SK-N-SH (cell line): ENCODE data around the gene DNAH10. TPM values are rescaled to one million over a fixed set of nuclear protein-coding genes. Genes with fewer than 3 reads are reported as not detected.

Experiments
- CTCF ChIA-PET: fragments of 300-600, 350-600 bp; formaldehyde crosslinking; extraction: SDS; loops from one replicate; lab custom pipeline; 2021; lab: Yijun Ruan, JAX
- POLR2A ChIA-PET: fragments of 350-600 bp; sonication (Branson Sonifier 250); formaldehyde crosslinking; extraction: SDS; loops from one replicate; lab custom pipeline; 2020; ENCODE audit warnings: antibody characterized with exemption, inconsistent platforms; lab: Yijun Ruan, JAX
- DNase-seq: peaks from one replicate; pipeline ENCODE4 v3.0.0; 2012
- H2AFZ ChIP-seq: fragments of 200-600 bp; sonication (generic); 2 replicates; pipeline ENCODE4 v1.8.1; 2016; ENCODE audit warnings: antibody characterized with exemption, mild to moderate bottlenecking, low read depth
- H3F3A ChIP-seq: fragments of 200-600 bp; sonication (generic); replicated peaks from 2 replicates; pipeline ENCODE3; 2016; ENCODE audit warnings: antibody characterized with exemption, mild to moderate bottlenecking; ENCODE audit not compliant: insufficient read depth
- H3K27ac ChIP-seq, 2 experiments: fragments of 200-500 bp in 1 of 2; fragments of 200-600 bp in 1 of 2; sonication (Bioruptor generic) in 1 of 2; sonication (generic), shearing (Covaris generic) in 1 of 2; 2 replicates each; pipeline versions ENCODE4 v1.5.1 to v1.6.1; 2014 to 2016; ENCODE audit warnings: low read depth in 2 of 2, inconsistent platforms in 1 of 2, low read length in 1 of 2, mild to moderate bottlenecking in 1 of 2, mixed read lengths in 1 of 2
- H3K27me3 ChIP-seq: fragments of 200-600 bp; sonication (generic), shearing (Covaris generic); 2 replicates; pipeline ENCODE4 v1.6.1; 2016; ENCODE audit warnings: mixed run types; ENCODE audit not compliant: insufficient read depth
- H3K36me3 ChIP-seq, 2 experiments: fragments of 200-500 bp in 1 of 2; fragments of 200-600 bp in 1 of 2; sonication (Bioruptor generic) in 1 of 2; sonication (generic) in 1 of 2; replicated peaks in 1 of 2; 2 replicates each; pipeline versions ENCODE3 to v1.5.1; 2014 to 2016; ENCODE audit warnings: low read length in 1 of 2, mild to moderate bottlenecking in 1 of 2; ENCODE audit not compliant: insufficient read depth in 2 of 2, control insufficient read depth in 1 of 2
- H3K4me1 ChIP-seq, 2 experiments: fragments of 200-500 bp in 1 of 2; fragments of 200-600 bp in 1 of 2; sonication (Bioruptor generic) in 1 of 2; sonication (generic), shearing (Covaris generic) in 1 of 2; 2 replicates each; pipeline versions ENCODE4 v1.5.1 to v1.6.1; 2014 to 2016; ENCODE audit warnings: low read depth in 1 of 2, low read length in 1 of 2, mixed run types in 1 of 2; ENCODE audit not compliant: insufficient read depth in 2 of 2, control insufficient read depth in 1 of 2
- H3K4me2 ChIP-seq: fragments of 200-600 bp; sonication (generic), shearing (Covaris generic); 2 replicates; pipeline ENCODE4 v1.6.1; 2017; ENCODE audit warnings: mixed run types
- H3K4me3 ChIP-seq, 2 experiments: fragments of 200-500 bp in 1 of 2; fragments of 200-600 bp in 1 of 2; sonication (Bioruptor generic) in 1 of 2; sonication (generic), shearing (Covaris generic) in 1 of 2; 2 replicates each; pipeline versions ENCODE4 v1.5.1 to v1.8.1; 2014 to 2016; ENCODE audit warnings: low read depth in 2 of 2, inconsistent platforms in 1 of 2, low read length in 1 of 2, mild to moderate bottlenecking in 1 of 2, mixed read lengths in 1 of 2, moderate library complexity in 1 of 2
- H3K79me2 ChIP-seq: fragments of 200-600 bp; sonication (generic); 2 replicates; pipeline ENCODE4 v1.8.1; 2017; ENCODE audit warnings: mild to moderate bottlenecking; ENCODE audit not compliant: insufficient read depth
- H3K9ac ChIP-seq: fragments of 200-600 bp; sonication (generic); 2 replicates; pipeline ENCODE4 v1.6.1; 2017; ENCODE audit warnings: mixed run types
- H3K9me2 ChIP-seq: fragments of 200-600 bp; sonication (generic); 2 replicates; pipeline ENCODE4 v1.6.1; 2017; ENCODE audit warnings: mixed run types
- H3K9me3 ChIP-seq: fragments of 200-600 bp; sonication (generic); 2 replicates; pipeline ENCODE4 v1.6.1; 2017; ENCODE audit warnings: mixed run types, mild to moderate bottlenecking, moderate library complexity
- H4K20me1 ChIP-seq: fragments of 200-600 bp; sonication (generic); 2 replicates; pipeline ENCODE4 v1.6.1; 2017; ENCODE audit warnings: mild to moderate bottlenecking, mixed run types; ENCODE audit not compliant: insufficient read depth
- EP300 ChIP-seq, 2 experiments: IDR thresholded peaks; 2 replicates each; pipeline versions ENCODE4 v1.4.0 to v1.6.1; 2012; ENCODE audit warnings: borderline replicate concordance in 1 of 2, low read depth in 1 of 2, low read length in 1 of 2
- EZH2phosphoT487 ChIP-seq: fragments of 200-600 bp; sonication (generic); IDR thresholded peaks from 2 replicates; pipeline ENCODE4 v1.6.1; 2017; ENCODE audit warnings: low read depth, mixed run types, mild to moderate bottlenecking, antibody characterized with exemption, moderate library complexity, borderline replicate concordance
- FOSL2 ChIP-seq: IDR thresholded peaks from 2 replicates; pipeline ENCODE4 v1.4.0; 2012; ENCODE audit warnings: low read depth, mild to moderate bottlenecking, moderate library complexity, borderline replicate concordance
- FOXM1 ChIP-seq: IDR thresholded peaks from 2 replicates; pipeline ENCODE4 v1.4.0; 2012; ENCODE audit warnings: low read depth, mild to moderate bottlenecking
- GABPA ChIP-seq: IDR thresholded peaks from 2 replicates; pipeline ENCODE4 v1.4.0; 2012; ENCODE audit warnings: low read depth, mild to moderate bottlenecking
- GATA2 ChIP-seq: sonication (generic); formaldehyde crosslinking; IDR thresholded peaks from 2 replicates; pipeline ENCODE4 v1.5.0; 2020; ENCODE audit warnings: mild to moderate bottlenecking, missing genetic modification reagents
- NFIC ChIP-seq: IDR thresholded peaks from 2 replicates; pipeline ENCODE4 v1.4.0; 2012; ENCODE audit warnings: borderline replicate concordance
- NRF1 ChIP-seq: IDR thresholded peaks from 2 replicates; pipeline ENCODE4 v1.6.1; 2012; ENCODE audit warnings: low read depth, mild to moderate bottlenecking, low read length
- RCOR1 ChIP-seq: fragments of 150-350 bp; IDR thresholded peaks from 2 replicates; pipeline ENCODE4 v1.6.1; 2017; ENCODE audit warnings: antibody characterized with exemption, low read length
- RFX5 ChIP-seq: IDR thresholded peaks from 2 replicates; pipeline ENCODE4 v1.6.1; 2012; ENCODE audit warnings: mild to moderate bottlenecking, improper control_type of control experiment, low read length
- SMC3 ChIP-seq: IDR thresholded peaks from 2 replicates; pipeline ENCODE4 v1.6.1; 2012; ENCODE audit warnings: low read depth, low read length, improper control_type of control experiment
- TCF12 ChIP-seq: IDR thresholded peaks from 2 replicates; pipeline ENCODE4 v1.4.0; 2012
- TEAD4 ChIP-seq: IDR thresholded peaks from 2 replicates; pipeline ENCODE4 v1.4.0; 2012; ENCODE audit warnings: mild to moderate bottlenecking, borderline replicate concordance; ENCODE audit not compliant: insufficient read depth
- YY1 ChIP-seq: IDR thresholded peaks from 2 replicates; pipeline ENCODE4 v1.4.0; 2012; ENCODE audit warnings: low read depth, mild to moderate bottlenecking
- WGBS: methylation state at CpG from one replicate; pipeline ENCODE4 v1.1.6; 2017; ENCODE audit warnings: low lambda C conversion rate; 5-methylcytosine and 5-hydroxymethylcytosine counted together
- polyA plus RNA-seq, 3 experiments: library from polyadenylated mRNA; depleted of rRNA; stranded (reverse); fragments of >200 nt; gene quantifications; 2 replicates each; pipeline ENCODE4 v1.2.3, GENCODE V29; 2012
- TF ChIP-seq, protein P1 (sequence below): IDR thresholded peaks from 2 replicates; pipeline ENCODE4 v1.4.0; 2012; ENCODE audit warnings: low read depth, borderline replicate concordance
- TF ChIP-seq, protein P2 (sequence below): IDR thresholded peaks from 2 replicates; pipeline ENCODE4 v1.6.1; 2012; ENCODE audit warnings: mild to moderate bottlenecking, low read depth, low read length, moderate library complexity
- TF ChIP-seq, protein P3 (sequence below): IDR thresholded peaks from 2 replicates; pipeline ENCODE4 v1.4.0; 2012; ENCODE audit warnings: low read depth

Gene DNAH10
- polyA plus RNA-seq, 1 of the 3 experiments (the other 2 are of a cell fraction): 0.13 TPM

DNA sequence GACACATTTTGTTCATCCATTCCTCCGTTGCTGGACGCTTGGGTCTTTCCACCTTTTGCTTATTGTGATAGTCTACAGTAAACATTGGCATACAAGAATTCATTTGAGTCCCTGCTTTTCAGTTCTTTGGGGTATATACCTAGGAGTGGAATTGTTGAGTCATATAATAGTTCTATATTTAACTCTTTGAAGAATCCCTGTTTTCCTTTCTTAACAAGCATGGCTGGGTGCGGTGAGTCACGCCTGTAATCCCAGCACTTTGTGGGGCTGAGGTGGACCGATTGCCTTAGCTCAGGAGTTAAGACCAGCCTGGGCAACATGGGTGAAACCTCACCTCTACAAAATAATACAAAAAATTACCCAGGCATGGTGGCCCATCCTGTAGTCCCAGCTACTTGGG lies 135.1 kb downstream of the DNAH10 start:
- Histone ChIP-seq H3K79me2 (no peaks in the 10 kb centered on the region), H3K36me3 (no peaks in the 10 kb centered on the region), H3K9ac (no peak overlapping the region), H3K4me3 (no peak overlapping the region), H3K27ac (no peak overlapping the region), H3K9me2 (no peaks in the 10 kb centered on the region), H3F3A (no peaks in the 10 kb centered on the region), H3K4me1 (peaks cover 0 to 5% of the 10 kb centered on the region in 2 experiments; a peak in 1 of 4 replicates), H2AFZ (no peak overlapping the region), H4K20me1 (no peaks in the 10 kb centered on the region), H3K27me3 (no peaks in the 10 kb centered on the region), H3K9me3 (no peaks in the 10 kb centered on the region), H3K4me2 (no peak overlapping the region)
- 77% methylated on average over 5 of the region's 5 CpGs for WGBS
- no peak for DNase-seq
- ChIA-PET POLR2A (no interaction called here), CTCF (no interaction called here)
- TF ChIP-seq RFX5 (no peak), RCOR1 (no peak), SMC3 (no peak), YY1 (no peak)

DNA sequence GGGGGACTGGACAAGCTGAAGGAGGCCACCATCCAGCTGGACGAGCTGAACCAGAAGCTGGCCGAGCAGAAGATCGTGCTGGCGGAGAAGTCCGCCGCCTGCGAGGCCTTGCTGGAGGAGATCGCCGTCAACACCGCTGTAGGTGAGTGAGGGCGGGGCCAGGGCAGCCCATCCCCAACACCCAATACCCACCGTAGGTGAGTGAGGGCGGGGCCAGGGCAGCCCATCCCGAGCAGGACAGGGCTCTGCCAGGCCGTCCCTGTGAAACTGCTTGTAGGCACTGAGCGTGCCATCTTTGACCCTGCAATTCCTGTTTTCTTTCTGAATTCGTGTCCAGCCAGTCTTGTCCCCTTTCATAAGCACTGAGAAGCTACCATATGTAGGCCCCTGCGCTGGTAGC lies 136.6 kb downstream of the DNAH10 start:
- no peaks in the 10 kb centered on the region for H3K27me3 ChIP-seq
- no peaks in the 10 kb centered on the region for H3K9me2 ChIP-seq
- no peak overlapping the region for H2AFZ ChIP-seq
- H4K20me1 ChIP-seq: no peaks in the 10 kb centered on the region
- DNase-seq: no peak
- H3K9me3 ChIP-seq: no peaks in the 10 kb centered on the region
- ChIA-PET CTCF (interaction anchor here (1.1 to 1.3 kb wide), 2 partner anchors 21 to 85 kb away, joined by 3 read pairs; no protein-coding TSS in a partner anchor), POLR2A (no interaction called here)
- H3K9ac ChIP-seq: no peak overlapping the region
- H3K4me3 ChIP-seq: no peak overlapping the region
- TF ChIP-seq GABPA: no peak
- no peak for TF ChIP-seq EP300 (IDR thresholded peaks at IDR 0.05; ENCODE audit: borderline replicate concordance in 1 of 2, low read depth in 1 of 2, low read length in 1 of 2)
- TF ChIP-seq, protein P1, sequence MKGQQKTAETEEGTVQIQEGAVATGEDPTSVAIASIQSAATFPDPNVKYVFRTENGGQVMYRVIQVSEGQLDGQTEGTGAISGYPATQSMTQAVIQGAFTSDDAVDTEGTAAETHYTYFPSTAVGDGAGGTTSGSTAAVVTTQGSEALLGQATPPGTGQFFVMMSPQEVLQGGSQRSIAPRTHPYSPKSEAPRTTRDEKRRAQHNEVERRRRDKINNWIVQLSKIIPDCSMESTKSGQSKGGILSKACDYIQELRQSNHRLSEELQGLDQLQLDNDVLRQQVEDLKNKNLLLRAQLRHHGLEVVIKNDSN: no peak
- TF ChIP-seq, protein P2, sequence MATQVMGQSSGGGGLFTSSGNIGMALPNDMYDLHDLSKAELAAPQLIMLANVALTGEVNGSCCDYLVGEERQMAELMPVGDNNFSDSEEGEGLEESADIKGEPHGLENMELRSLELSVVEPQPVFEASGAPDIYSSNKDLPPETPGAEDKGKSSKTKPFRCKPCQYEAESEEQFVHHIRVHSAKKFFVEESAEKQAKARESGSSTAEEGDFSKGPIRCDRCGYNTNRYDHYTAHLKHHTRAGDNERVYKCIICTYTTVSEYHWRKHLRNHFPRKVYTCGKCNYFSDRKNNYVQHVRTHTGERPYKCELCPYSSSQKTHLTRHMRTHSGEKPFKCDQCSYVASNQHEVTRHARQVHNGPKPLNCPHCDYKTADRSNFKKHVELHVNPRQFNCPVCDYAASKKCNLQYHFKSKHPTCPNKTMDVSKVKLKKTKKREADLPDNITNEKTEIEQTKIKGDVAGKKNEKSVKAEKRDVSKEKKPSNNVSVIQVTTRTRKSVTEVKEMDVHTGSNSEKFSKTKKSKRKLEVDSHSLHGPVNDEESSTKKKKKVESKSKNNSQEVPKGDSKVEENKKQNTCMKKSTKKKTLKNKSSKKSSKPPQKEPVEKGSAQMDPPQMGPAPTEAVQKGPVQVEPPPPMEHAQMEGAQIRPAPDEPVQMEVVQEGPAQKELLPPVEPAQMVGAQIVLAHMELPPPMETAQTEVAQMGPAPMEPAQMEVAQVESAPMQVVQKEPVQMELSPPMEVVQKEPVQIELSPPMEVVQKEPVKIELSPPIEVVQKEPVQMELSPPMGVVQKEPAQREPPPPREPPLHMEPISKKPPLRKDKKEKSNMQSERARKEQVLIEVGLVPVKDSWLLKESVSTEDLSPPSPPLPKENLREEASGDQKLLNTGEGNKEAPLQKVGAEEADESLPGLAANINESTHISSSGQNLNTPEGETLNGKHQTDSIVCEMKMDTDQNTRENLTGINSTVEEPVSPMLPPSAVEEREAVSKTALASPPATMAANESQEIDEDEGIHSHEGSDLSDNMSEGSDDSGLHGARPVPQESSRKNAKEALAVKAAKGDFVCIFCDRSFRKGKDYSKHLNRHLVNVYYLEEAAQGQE: no peak
- TF ChIP-seq, protein P3, sequence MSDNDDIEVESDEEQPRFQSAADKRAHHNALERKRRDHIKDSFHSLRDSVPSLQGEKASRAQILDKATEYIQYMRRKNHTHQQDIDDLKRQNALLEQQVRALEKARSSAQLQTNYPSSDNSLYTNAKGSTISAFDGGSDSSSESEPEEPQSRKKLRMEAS: no peak
- no peak for TF ChIP-seq FOSL2
- no peak for TF ChIP-seq GATA2
- TF ChIP-seq RCOR1: no peak
- no peak for TF ChIP-seq EZH2phosphoT487
- no peak for TF ChIP-seq YY1
- TF ChIP-seq TCF12: no peak
- no peak for TF ChIP-seq NFIC
- no peak for TF ChIP-seq SMC3
- TF ChIP-seq TEAD4: no peak
- TF ChIP-seq FOXM1: no peak
- TF ChIP-seq NRF1: no peak
- no peaks in the 10 kb centered on the region for H3K79me2 ChIP-seq
- peaks cover 0 to 5% of the 10 kb centered on the region in 2 experiments; a peak in 1 of 4 replicates for H3K4me1 ChIP-seq
- no peaks in the 10 kb centered on the region for H3K36me3 ChIP-seq
- 76% methylated on average over 16 of the region's 18 CpGs for WGBS
- no peak overlapping the region for H3K4me2 ChIP-seq
- H3K27ac ChIP-seq: no peak overlapping the region
- no peaks in the 10 kb centered on the region for H3F3A ChIP-seq
